PFSK-1 (cell line): ENCODE data around the gene LIN7B.
A peak's percentile ranks its signal among the peaks of the same experiment; 100 is the strongest.

Experiments
- FOXP2 ChIP-seq: optimal IDR thresholded peaks from 2 replicates; pipeline ENCODE3; 2011; ENCODE audit warnings: borderline replicate concordance, control low read depth, inconsistent platforms; ENCODE audit not compliant: insufficient read depth; ENCODE audit errors: extremely low read length, extremely low read depth
- POLR2AphosphoS5 ChIP-seq: IDR thresholded peaks from 2 replicates; pipeline ENCODE4 v1.6.1; 2012; ENCODE audit warnings: low read depth, mild to moderate bottlenecking, control low read depth, low read length, moderate library complexity
- TAF1 ChIP-seq: IDR thresholded peaks from 2 replicates; pipeline ENCODE4 v1.6.1; 2012; ENCODE audit warnings: low read length, control low read depth, borderline replicate concordance; ENCODE audit not compliant: insufficient read depth
- TF ChIP-seq, protein P1 (sequence below), 2 experiments: IDR thresholded peaks; 2 replicates each; pipeline versions ENCODE4 v1.6.1 to v1.8.0; 2011 to 2012; ENCODE audit warnings: low read depth in 2 of 2, low read length in 2 of 2, control low read depth in 1 of 2, inconsistent platforms in 1 of 2, mild to moderate bottlenecking in 1 of 2, moderate library complexity in 1 of 2; ENCODE audit not compliant: insufficient read depth in 1 of 2

DNA sequence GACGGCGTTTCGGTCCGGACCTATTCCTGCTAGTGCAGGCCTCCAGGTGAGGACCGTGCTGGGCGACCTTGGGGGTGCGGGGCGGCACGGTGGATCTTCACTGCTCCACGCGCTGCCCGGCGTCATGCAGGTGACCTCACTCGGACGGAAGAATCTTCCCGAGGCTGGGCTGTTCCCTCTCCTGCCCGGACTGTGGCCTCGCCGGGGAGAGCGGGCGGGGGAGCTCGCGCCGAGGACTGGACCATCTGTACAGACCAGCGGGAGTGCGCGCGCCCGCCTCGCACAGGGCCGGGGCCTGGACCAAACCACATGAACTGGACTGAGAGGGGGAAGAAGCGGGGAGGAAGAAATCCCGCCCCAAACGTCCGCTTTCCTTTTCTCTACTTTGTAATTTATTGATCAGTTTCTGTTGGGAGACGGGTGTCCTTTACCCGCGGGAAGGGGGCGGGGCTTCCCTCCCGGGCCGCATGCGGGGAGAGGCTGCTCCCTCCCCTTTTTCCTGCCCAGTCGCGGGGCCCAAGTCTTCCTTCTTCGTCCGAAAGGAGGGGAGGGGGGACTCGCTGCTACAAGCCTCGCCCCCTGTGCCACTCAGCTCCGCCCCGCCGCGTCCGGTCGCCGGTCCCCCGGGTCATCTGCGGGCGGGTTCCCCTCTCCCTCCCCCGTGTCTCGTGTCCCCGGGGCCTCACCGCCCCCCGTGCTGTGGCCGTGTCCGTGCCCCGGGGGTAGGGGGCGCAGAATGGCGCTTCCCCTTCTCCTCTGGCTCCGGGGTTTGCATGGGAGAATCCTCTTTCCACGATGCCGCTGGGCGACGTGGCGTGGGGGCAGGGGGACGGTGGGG, 36.2 kb downstream of the LIN7B start:
- TF ChIP-seq, protein P1, sequence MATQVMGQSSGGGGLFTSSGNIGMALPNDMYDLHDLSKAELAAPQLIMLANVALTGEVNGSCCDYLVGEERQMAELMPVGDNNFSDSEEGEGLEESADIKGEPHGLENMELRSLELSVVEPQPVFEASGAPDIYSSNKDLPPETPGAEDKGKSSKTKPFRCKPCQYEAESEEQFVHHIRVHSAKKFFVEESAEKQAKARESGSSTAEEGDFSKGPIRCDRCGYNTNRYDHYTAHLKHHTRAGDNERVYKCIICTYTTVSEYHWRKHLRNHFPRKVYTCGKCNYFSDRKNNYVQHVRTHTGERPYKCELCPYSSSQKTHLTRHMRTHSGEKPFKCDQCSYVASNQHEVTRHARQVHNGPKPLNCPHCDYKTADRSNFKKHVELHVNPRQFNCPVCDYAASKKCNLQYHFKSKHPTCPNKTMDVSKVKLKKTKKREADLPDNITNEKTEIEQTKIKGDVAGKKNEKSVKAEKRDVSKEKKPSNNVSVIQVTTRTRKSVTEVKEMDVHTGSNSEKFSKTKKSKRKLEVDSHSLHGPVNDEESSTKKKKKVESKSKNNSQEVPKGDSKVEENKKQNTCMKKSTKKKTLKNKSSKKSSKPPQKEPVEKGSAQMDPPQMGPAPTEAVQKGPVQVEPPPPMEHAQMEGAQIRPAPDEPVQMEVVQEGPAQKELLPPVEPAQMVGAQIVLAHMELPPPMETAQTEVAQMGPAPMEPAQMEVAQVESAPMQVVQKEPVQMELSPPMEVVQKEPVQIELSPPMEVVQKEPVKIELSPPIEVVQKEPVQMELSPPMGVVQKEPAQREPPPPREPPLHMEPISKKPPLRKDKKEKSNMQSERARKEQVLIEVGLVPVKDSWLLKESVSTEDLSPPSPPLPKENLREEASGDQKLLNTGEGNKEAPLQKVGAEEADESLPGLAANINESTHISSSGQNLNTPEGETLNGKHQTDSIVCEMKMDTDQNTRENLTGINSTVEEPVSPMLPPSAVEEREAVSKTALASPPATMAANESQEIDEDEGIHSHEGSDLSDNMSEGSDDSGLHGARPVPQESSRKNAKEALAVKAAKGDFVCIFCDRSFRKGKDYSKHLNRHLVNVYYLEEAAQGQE (IDR thresholded peaks at IDR 0.05; ENCODE audit: insufficient read depth in 1 of 2, low read depth in 2 of 2, low read length in 2 of 2): peak in 1 of 2 experiments; percentile 32; a peak in 1 of 4 replicates
- TF ChIP-seq TAF1: peak; percentile 49; the same call in 1 of the 2 replicates
- no peak for TF ChIP-seq FOXP2
- peak; percentile 42; the same call in 1 of the 2 replicates for TF ChIP-seq POLR2AphosphoS5
